Measurements from ENCODE around the gene ESRRG.

ESRRG gene

GRCh38 chr1:216632980-216633379, 90.2 kb downstream of the ESRRG start:
- DNase-seq (ENCODE audit: low read depth in 3 of 3, low spot score in 1 of 3) = no peak

DNA sequence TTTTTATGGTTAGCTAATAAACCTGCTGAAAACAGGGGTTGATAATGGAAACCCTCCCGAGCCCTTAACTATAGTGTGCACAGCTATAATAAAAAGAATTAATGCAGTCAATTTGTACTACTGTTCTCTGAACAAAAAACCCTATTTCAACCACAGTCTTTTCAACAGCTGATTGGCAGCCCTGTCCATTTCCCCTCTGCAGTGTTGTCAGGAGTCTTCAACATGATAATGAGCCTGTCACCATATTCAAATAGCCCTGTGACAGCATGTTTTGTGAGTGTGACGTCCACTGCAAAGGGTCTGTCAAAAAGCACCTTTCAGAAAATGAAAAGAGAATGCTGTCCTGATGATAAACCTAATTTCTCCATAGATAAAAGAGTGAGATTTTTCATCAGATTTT, 92.7 kb downstream of the ESRRG start:
- DNase-seq (ENCODE audit: low read depth in 3 of 3, low spot score in 1 of 3) = no peak

DNA sequence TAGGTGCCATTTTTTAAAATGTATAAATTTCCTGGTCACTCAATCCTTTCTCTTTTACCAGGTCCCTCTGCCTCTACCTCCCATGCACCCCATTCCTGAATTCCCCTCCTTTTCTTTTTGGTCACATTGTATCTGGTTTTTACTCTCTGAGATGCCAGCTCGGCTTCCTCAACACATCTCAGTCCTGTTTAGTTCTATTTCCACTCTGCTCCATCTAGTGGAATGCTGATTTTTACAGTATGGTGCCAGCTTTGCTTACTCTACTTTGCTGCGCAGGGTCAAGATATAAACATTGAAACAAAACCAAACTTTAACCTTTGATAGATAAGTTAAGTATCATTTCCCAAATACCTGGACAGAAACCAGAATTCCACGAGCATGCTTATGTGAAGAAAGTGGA, 96.0 kb downstream of the ESRRG start:
- DNase-seq (ENCODE audit: low read depth in 3 of 3, low spot score in 1 of 3) = no peak

GRCh38 chr1:216626394-216627067, 96.7 kb downstream of the ESRRG start:
- no peak for DNase-seq (ENCODE audit: low read depth in 3 of 3, low spot score in 1 of 3)

DNA sequence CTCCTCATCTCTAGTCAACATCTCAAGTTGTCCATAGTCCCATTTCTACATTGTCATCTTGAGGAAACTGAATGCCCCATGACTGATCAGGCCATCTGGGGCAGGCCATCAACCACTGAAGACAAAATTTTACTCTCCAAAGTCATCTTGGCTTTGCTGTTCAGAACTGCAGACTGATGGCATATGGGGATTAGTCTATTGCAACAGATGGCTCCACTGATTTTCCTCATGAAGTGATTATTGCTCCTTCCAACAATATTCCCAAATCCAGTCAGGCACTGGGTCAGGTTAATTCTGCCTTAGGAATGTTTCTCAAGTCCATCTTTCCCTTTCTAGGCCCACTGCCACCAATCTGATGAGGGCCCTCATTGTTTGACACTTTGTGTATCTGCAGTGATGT, 101.7 kb downstream of the ESRRG start:
- DNase-seq (ENCODE audit: low read depth in 3 of 3, low spot score in 1 of 3) = no peak

GRCh38 chr1:216617081-216617875, 106.0 kb downstream of the ESRRG start:
- no peak for DNase-seq (ENCODE audit: low read depth in 3 of 3, low spot score in 1 of 3)

DNA sequence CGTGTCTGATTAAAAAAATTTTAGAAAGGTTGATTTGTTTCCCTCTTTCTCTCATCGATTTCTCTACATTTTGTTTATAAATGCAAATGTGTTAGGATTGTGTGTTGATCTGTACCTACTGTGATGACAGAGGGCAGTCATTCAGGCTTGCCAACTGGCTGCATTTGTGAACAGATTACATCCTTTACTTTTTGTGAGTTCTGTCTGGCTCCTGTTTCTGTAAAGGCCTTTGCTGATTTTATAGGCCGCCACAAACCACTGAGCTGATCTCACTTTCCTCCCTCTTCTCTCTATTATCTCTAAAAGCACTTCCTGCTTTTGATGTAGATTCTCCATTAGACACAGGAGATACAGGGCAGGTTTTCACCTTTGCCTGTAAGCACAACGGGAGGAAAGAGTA, 106.8 kb downstream of the ESRRG start:
- no peak for DNase-seq (ENCODE audit: low read depth in 3 of 3, low spot score in 1 of 3)

DNA sequence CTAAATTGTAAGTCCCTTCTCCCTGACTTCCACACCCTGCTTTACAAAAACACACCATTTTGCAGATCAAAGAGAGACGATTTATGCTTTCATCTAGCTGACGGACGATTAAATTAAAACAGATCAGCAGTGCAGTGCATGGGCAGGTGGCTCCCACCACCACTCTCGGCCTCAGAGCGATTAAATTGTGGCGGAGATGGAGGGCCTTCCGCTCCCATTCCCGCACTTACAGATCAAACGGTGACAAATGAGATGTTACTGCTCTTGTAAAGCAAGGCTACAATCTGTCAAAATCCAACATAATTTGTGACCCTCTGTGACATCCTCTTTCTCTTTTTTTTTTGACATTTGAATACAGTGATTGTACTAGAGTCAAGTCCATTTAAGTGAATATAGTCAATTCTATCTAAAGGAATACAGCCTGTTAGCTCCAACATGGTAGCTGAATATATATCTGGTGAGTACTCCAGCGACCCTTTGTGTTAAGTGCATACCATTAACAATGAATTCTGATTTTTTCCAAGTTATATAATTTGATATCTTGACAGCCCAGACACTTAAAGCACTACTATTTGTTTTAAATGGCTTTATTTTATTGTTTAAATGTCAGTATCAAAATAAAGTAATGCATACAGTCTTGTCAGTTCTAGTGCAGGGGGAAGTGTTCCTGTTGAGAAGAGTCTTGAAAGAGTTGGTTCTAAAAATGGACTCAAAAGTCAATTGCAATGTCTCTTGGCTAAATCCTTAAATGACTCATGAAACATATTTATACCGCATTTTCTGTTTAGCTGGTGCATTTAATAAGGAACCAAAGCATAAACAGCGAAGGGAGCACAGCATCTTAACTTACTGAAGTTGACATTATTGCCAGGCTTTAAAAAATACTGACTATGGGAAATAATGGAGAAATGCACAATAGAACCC, 109.0 kb downstream of the ESRRG start:
- DNase-seq (ENCODE audit: low read depth in 3 of 3, low spot score in 1 of 3) = no peak

- DNase-seq (ENCODE audit: low read depth in 3 of 3, low spot score in 1 of 3) = no peak
Measured at GRCh38 chr1:216612291-216612690, 110.9 kb downstream of the ESRRG start.

GRCh38 chr1:216607067-216607697, 116.0 kb downstream of the ESRRG start:
- no peak for DNase-seq (ENCODE audit: low read depth in 3 of 3, low spot score in 1 of 3)

GRCh38 chr1:216606047-216606637, 117.1 kb downstream of the ESRRG start:
- DNase-seq (ENCODE audit: low read depth in 3 of 3, low spot score in 1 of 3) = no peak

- DNase-seq (ENCODE audit: low read depth in 3 of 3, low spot score in 1 of 3) = no peak
Measured at GRCh38 chr1:216604771-216605170, 118.5 kb downstream of the ESRRG start.

DNA sequence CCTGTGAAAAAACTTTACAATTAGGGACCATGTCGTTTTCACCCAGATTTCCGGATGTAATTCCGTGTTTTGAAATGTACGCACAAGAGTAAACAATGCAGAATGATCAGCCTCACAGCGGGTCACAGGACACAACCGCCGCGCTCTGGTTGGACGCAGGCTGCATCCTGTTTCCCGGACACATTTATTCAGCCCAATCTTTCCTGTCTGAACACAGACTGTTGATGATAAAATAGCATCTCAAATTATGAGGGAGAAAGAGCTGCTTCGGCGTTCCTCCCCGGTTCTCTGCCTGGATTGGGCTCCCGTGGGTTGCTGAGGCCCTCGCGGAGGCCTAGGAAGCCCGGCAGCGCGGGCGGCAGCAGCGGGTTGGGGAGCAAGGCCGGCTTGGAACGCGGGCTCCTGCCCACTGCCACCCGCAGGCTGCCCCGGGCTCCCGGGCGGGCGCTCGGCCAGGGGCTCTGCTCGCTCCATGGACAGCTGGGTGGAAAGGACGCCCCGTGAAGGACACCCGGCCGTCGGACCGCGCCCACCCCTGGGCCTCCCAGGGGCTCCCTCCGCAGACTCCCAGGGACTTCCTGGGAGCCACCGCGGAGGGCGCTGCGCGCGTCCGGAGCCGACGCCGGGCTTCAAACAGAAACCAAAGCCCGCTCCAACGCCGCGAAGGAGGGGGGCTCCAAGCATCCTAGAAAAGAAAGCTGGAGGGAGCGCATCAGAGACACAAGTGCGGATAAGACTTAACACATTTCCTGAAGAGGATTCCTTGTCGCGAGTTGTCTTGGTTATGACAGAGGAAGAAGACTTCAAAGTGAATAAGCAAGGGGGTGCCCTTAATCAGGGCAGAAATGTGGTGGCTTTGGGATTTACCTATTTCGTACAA, 122.3 kb downstream of the ESRRG start:
- no peak for DNase-seq (ENCODE audit: low read depth in 3 of 3, low spot score in 1 of 3)

GRCh38 chr1:216599851-216600250, 123.4 kb downstream of the ESRRG start:
- DNase-seq (ENCODE audit: low read depth in 3 of 3, low spot score in 1 of 3) = no peak

DNA sequence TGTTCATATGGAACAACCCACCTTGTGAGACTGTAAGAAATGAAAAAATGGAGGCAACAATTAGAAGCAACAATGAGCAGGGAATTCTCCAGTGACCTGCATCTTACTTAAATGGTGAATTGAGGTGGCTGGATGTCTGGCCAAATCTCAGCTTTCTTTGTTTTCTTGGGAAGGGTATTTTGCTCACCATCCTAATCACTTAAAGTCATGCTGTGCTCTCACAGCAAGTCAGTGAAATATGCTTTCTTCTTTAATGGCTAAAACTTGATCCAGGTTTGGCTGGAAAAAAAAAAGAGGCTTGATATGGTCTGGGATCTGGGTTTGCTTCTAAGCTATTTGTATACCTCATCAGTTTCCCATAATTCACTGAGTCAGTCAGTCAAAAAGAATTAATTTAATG, 124.8 kb downstream of the ESRRG start:
- DNase-seq (ENCODE audit: low read depth in 3 of 3, low spot score in 1 of 3) = no peak

DNA sequence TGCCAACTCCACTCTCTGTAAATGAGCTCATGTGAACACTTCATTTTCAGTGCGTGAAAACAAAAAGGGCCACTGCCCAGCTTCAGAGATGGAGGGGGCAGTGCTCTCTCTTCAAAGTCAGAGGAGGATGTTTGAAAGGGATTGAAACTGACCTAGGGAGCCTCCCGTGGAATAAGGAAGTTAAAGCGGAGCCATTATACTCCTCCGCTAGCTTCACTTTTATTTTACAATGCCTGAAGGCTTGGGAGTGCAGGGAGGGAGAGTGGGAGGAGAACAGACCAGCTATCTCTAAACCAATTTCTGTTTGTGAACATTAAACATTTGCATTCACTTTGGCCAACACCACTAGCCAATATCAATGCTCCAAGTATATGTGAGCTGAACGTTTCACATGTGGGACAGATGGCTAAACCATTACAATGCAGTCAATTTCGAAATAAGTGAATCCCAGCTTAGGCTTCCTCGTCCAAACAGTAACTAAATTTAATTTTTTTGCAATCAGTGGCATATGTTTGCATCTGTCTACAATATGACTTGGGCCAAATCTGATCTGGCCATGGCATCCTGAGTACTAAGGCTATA, 126.9 kb downstream of the ESRRG start:
- no peak for DNase-seq (ENCODE audit: low read depth in 3 of 3, low spot score in 1 of 3)

GRCh38 chr1:216587715-216588114, 135.5 kb downstream of the ESRRG start:
- no peak for DNase-seq (ENCODE audit: low read depth in 3 of 3, low spot score in 1 of 3)

DNA sequence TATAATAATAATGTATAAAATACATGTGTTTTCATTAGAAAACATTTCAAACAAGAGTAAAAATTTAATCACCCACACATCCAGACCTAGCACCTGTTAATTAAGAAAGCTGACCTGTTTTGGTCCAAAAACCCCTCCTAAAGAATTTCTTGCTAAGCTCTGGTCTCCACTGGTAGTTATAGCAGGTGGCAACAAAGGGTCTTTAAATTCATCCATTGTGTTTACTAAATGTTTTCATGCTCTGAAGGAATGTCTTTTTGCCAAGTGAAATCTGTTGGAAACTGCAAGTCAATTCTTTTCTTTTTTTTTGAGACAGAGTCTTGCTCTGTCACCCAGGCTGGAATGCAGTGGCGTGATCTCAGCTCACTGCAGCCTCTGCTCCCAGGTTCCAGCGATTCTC, 141.1 kb downstream of the ESRRG start:
- DNase-seq (ENCODE audit: low read depth in 3 of 3, low spot score in 1 of 3) = no peak

- no peak for DNase-seq (ENCODE audit: low read depth in 3 of 3, low spot score in 1 of 3)
Measured at GRCh38 chr1:216580538-216581057, 142.6 kb downstream of the ESRRG start.
